SK-N-SH (cell line): ENCODE data around the gene GALNT1. TPM values are rescaled to one million over a fixed set of nuclear protein-coding genes. Genes with fewer than 3 reads are reported as not detected.

Experiments
- CTCF ChIA-PET: fragments of 300-600, 350-600 bp; formaldehyde crosslinking; extraction: SDS; loops from one replicate; lab custom pipeline; 2021; lab: Yijun Ruan, JAX
- POLR2A ChIA-PET: fragments of 350-600 bp; sonication (Branson Sonifier 250); formaldehyde crosslinking; extraction: SDS; loops from one replicate; lab custom pipeline; 2020; ENCODE audit warnings: antibody characterized with exemption, inconsistent platforms; lab: Yijun Ruan, JAX
- DNase-seq: peaks from one replicate; pipeline ENCODE4 v3.0.0; 2012
- H2AFZ ChIP-seq: fragments of 200-600 bp; sonication (generic); 2 replicates; pipeline ENCODE4 v1.8.1; 2016; ENCODE audit warnings: antibody characterized with exemption, mild to moderate bottlenecking, low read depth
- H3F3A ChIP-seq: fragments of 200-600 bp; sonication (generic); replicated peaks from 2 replicates; pipeline ENCODE3; 2016; ENCODE audit warnings: antibody characterized with exemption, mild to moderate bottlenecking; ENCODE audit not compliant: insufficient read depth
- H3K27ac ChIP-seq, 2 experiments: fragments of 200-500 bp in 1 of 2; fragments of 200-600 bp in 1 of 2; sonication (Bioruptor generic) in 1 of 2; sonication (generic), shearing (Covaris generic) in 1 of 2; 2 replicates each; pipeline versions ENCODE4 v1.5.1 to v1.6.1; 2014 to 2016; ENCODE audit warnings: low read depth in 2 of 2, inconsistent platforms in 1 of 2, low read length in 1 of 2, mild to moderate bottlenecking in 1 of 2, mixed read lengths in 1 of 2
- H3K27me3 ChIP-seq: fragments of 200-600 bp; sonication (generic), shearing (Covaris generic); 2 replicates; pipeline ENCODE4 v1.6.1; 2016; ENCODE audit warnings: mixed run types; ENCODE audit not compliant: insufficient read depth
- H3K36me3 ChIP-seq, 2 experiments: fragments of 200-500 bp in 1 of 2; fragments of 200-600 bp in 1 of 2; sonication (Bioruptor generic) in 1 of 2; sonication (generic) in 1 of 2; replicated peaks in 1 of 2; 2 replicates each; pipeline versions ENCODE3 to v1.5.1; 2014 to 2016; ENCODE audit warnings: low read length in 1 of 2, mild to moderate bottlenecking in 1 of 2; ENCODE audit not compliant: insufficient read depth in 2 of 2, control insufficient read depth in 1 of 2
- H3K4me1 ChIP-seq, 2 experiments: fragments of 200-500 bp in 1 of 2; fragments of 200-600 bp in 1 of 2; sonication (Bioruptor generic) in 1 of 2; sonication (generic), shearing (Covaris generic) in 1 of 2; 2 replicates each; pipeline versions ENCODE4 v1.5.1 to v1.6.1; 2014 to 2016; ENCODE audit warnings: low read depth in 1 of 2, low read length in 1 of 2, mixed run types in 1 of 2; ENCODE audit not compliant: insufficient read depth in 2 of 2, control insufficient read depth in 1 of 2
- H3K4me2 ChIP-seq: fragments of 200-600 bp; sonication (generic), shearing (Covaris generic); 2 replicates; pipeline ENCODE4 v1.6.1; 2017; ENCODE audit warnings: mixed run types
- H3K4me3 ChIP-seq, 2 experiments: fragments of 200-500 bp in 1 of 2; fragments of 200-600 bp in 1 of 2; sonication (Bioruptor generic) in 1 of 2; sonication (generic), shearing (Covaris generic) in 1 of 2; 2 replicates each; pipeline versions ENCODE4 v1.5.1 to v1.8.1; 2014 to 2016; ENCODE audit warnings: low read depth in 2 of 2, inconsistent platforms in 1 of 2, low read length in 1 of 2, mild to moderate bottlenecking in 1 of 2, mixed read lengths in 1 of 2, moderate library complexity in 1 of 2
- H3K79me2 ChIP-seq: fragments of 200-600 bp; sonication (generic); 2 replicates; pipeline ENCODE4 v1.8.1; 2017; ENCODE audit warnings: mild to moderate bottlenecking; ENCODE audit not compliant: insufficient read depth
- H3K9ac ChIP-seq: fragments of 200-600 bp; sonication (generic); 2 replicates; pipeline ENCODE4 v1.6.1; 2017; ENCODE audit warnings: mixed run types
- H3K9me2 ChIP-seq: fragments of 200-600 bp; sonication (generic); 2 replicates; pipeline ENCODE4 v1.6.1; 2017; ENCODE audit warnings: mixed run types
- H3K9me3 ChIP-seq: fragments of 200-600 bp; sonication (generic); 2 replicates; pipeline ENCODE4 v1.6.1; 2017; ENCODE audit warnings: mixed run types, mild to moderate bottlenecking, moderate library complexity
- H4K20me1 ChIP-seq: fragments of 200-600 bp; sonication (generic); 2 replicates; pipeline ENCODE4 v1.6.1; 2017; ENCODE audit warnings: mild to moderate bottlenecking, mixed run types; ENCODE audit not compliant: insufficient read depth
- EP300 ChIP-seq, 2 experiments: IDR thresholded peaks; 2 replicates each; pipeline versions ENCODE4 v1.4.0 to v1.6.1; 2012; ENCODE audit warnings: borderline replicate concordance in 1 of 2, low read depth in 1 of 2, low read length in 1 of 2
- IRF3 ChIP-seq: fragments of 150-350 bp; IDR thresholded peaks from 2 replicates; pipeline ENCODE4 v1.6.1; 2016; ENCODE audit warnings: mild to moderate bottlenecking, low read depth, low read length
- RAD21 ChIP-seq: IDR thresholded peaks from 2 replicates; pipeline ENCODE4 v1.6.1; 2012; ENCODE audit warnings: mild to moderate bottlenecking, low read length
- TAF1 ChIP-seq: IDR thresholded peaks from 2 replicates; pipeline ENCODE4 v1.6.1; 2012; ENCODE audit warnings: low read depth, mild to moderate bottlenecking, low read length, moderate library complexity, borderline replicate concordance
- USF1 ChIP-seq: IDR thresholded peaks from 2 replicates; pipeline ENCODE4 v1.4.0; 2012; ENCODE audit warnings: low read depth, borderline replicate concordance
- USF2 ChIP-seq: fragments of 150-350 bp; IDR thresholded peaks from 2 replicates; pipeline ENCODE4 v1.6.1; 2017; ENCODE audit warnings: antibody characterized with exemption, low read length, low read depth, borderline replicate concordance
- YY1 ChIP-seq: IDR thresholded peaks from 2 replicates; pipeline ENCODE4 v1.4.0; 2012; ENCODE audit warnings: low read depth, mild to moderate bottlenecking
- ZBTB33 ChIP-seq: IDR thresholded peaks from 2 replicates; pipeline ENCODE4 v1.4.0; 2012; ENCODE audit warnings: low read depth, borderline replicate concordance
- WGBS: methylation state at CpG from one replicate; pipeline ENCODE4 v1.1.6; 2017; ENCODE audit warnings: low lambda C conversion rate; 5-methylcytosine and 5-hydroxymethylcytosine counted together
- polyA plus RNA-seq, 3 experiments: library from polyadenylated mRNA; depleted of rRNA; stranded (reverse); fragments of >200 nt; gene quantifications; 2 replicates each; pipeline ENCODE4 v1.2.3, GENCODE V29; 2012

Gene GALNT1
- polyA plus RNA-seq, 1 of the 3 experiments (the other 2 are of a cell fraction) = 15.7 TPM

- no peak overlapping the region for H3K27ac ChIP-seq
- no peaks in the 10 kb centered on the region; a peak in 1 of 4 replicates for H3K4me1 ChIP-seq
- POLR2A ChIA-PET = no interaction called here
- CTCF ChIA-PET = no interaction called here
- peaks cover 17% of the 10 kb centered on the region for H3F3A ChIP-seq
- no peaks in the 10 kb centered on the region for H4K20me1 ChIP-seq
- WGBS = 85% methylated on average over 2 of the region's 2 CpGs
- no peaks in the 10 kb centered on the region for H3K9me2 ChIP-seq
- no peaks in the 10 kb centered on the region for H3K27me3 ChIP-seq
- H3K79me2 ChIP-seq = no peaks in the 10 kb centered on the region
- no peak overlapping the region for H2AFZ ChIP-seq
- peaks cover 24 to 28% of the 10 kb centered on the region in 2 experiments for H3K36me3 ChIP-seq
- no peaks in the 10 kb centered on the region for H3K9me3 ChIP-seq
- no peak for TF ChIP-seq TAF1
- no peak overlapping the region for H3K4me3 ChIP-seq
- no peak overlapping the region for H3K9ac ChIP-seq
- H3K4me2 ChIP-seq = no peak overlapping the region
- no peak for DNase-seq
These were observed 125.7 kb downstream of the GALNT1 start for GRCh38 chr18:35707247-35707646.

- POLR2A ChIA-PET = no interaction called here
- CTCF ChIA-PET = no interaction called here
- no peak for DNase-seq
These were observed 126.1 kb downstream of the GALNT1 start for GRCh38 chr18:35707674-35708073.

More at GRCh38 chr18:35707674-35708073, 126.1 kb downstream of the GALNT1 start:
- Histone ChIP-seq H3K4me2 (no peak overlapping the region), H3K4me3 (no peak overlapping the region), H3K27me3 (no peaks in the 10 kb centered on the region), H3K9me3 (no peaks in the 10 kb centered on the region), H3K9me2 (no peaks in the 10 kb centered on the region), H3K79me2 (no peaks in the 10 kb centered on the region), H3K36me3 (peaks cover 24 to 30% of the 10 kb centered on the region in 2 experiments), H3K27ac (no peak overlapping the region), H3K9ac (no peak overlapping the region), H4K20me1 (no peaks in the 10 kb centered on the region), H2AFZ (no peak overlapping the region), H3F3A (peaks cover 14% of the 10 kb centered on the region), H3K4me1 (no peaks in the 10 kb centered on the region; a peak in 1 of 4 replicates)
- TF ChIP-seq YY1 (no peak), USF2 (no peak), RAD21 (no peak), IRF3 (no peak), ZBTB33 (no peak), TAF1 (no peak), EP300 (IDR thresholded peaks at IDR 0.05; ENCODE audit: borderline replicate concordance in 1 of 2, low read depth in 1 of 2, low read length in 1 of 2) (no peak), USF1 (no peak)
- 96% methylated on average over 6 of the region's 6 CpGs for WGBS
